PC-3 (cell line): ENCODE results near the gene LRRC56.

ENCODE experiments used
- CTCF ChIP-seq: fragments of 300-600 bp; sonication (generic); conservative IDR thresholded peaks from 2 replicates; pipeline ENCODE4 v1.5.1; 2017; ENCODE audit warnings: antibody characterized with exemption, low read depth, mild to moderate bottlenecking, low read length
- EZH2 ChIP-seq: fragments of 300-600 bp; sonication (generic); IDR thresholded peaks from one replicate; pipeline ENCODE4 v1.6.1; 2017; ENCODE audit warnings: antibody characterized with exemption, mild to moderate bottlenecking, low read length; ENCODE audit not compliant: unreplicated experiment

GRCh38 chr11:592501-592900 is 55.2 kb downstream of the LRRC56 start:
- no peak for TF ChIP-seq EZH2
- no peak for TF ChIP-seq CTCF
